GM12878 (cell line): ENCODE measurements around the gene TMPRSS9.
A peak's percentile ranks its signal among the peaks of the same experiment; 100 is the strongest.

ENCODE experiments used
- HDAC6 ChIP-seq: fragments of 200-600 bp; sonication (generic); IDR thresholded peaks from one replicate; pipeline ENCODE4 v1.8.0; 2017; ENCODE audit warnings: antibody characterized with exemption; ENCODE audit not compliant: unreplicated experiment
- POLR2A ChIP-seq: IDR thresholded peaks from 2 replicates; pipeline ENCODE4 v1.6.1; 2011; ENCODE audit warnings: low read depth, mild to moderate bottlenecking, low read length
- SMC3 ChIP-seq: IDR thresholded peaks from 2 replicates; pipeline ENCODE4 v1.6.1; 2011; ENCODE audit warnings: low read length, improper control_type of control experiment, borderline replicate concordance
- YY1 ChIP-seq: IDR thresholded peaks from 2 replicates; pipeline ENCODE4 v1.6.1; 2011; ENCODE audit warnings: low read depth, mild to moderate bottlenecking, low read length
- TF ChIP-seq, protein P1 (sequence below): IDR thresholded peaks from 2 replicates; pipeline ENCODE4 v1.6.1; 2012; ENCODE audit warnings: low read length, inconsistent platforms
- TF ChIP-seq, protein P2 (sequence below), 3 experiments: IDR thresholded peaks in 2 of 3; conservative IDR thresholded peaks in 1 of 3; 2 replicates each; pipeline ENCODE4 v1.5.1; 2011; ENCODE audit warnings: low read depth in 3 of 3, low read length in 3 of 3, mild to moderate bottlenecking in 3 of 3, control low read depth in 2 of 3, moderate library complexity in 2 of 3, inconsistent platforms in 1 of 3, mixed read lengths in 1 of 3; ENCODE audit not compliant: control insufficient read depth in 2 of 3, insufficient read depth in 1 of 3; ENCODE audit errors: extremely low read depth in 1 of 3
- TF ChIP-seq, protein P3 (sequence below): IDR thresholded peaks from 2 replicates; pipeline ENCODE4 v1.6.1; 2012; ENCODE audit warnings: mild to moderate bottlenecking, low read depth, low read length

DNA sequence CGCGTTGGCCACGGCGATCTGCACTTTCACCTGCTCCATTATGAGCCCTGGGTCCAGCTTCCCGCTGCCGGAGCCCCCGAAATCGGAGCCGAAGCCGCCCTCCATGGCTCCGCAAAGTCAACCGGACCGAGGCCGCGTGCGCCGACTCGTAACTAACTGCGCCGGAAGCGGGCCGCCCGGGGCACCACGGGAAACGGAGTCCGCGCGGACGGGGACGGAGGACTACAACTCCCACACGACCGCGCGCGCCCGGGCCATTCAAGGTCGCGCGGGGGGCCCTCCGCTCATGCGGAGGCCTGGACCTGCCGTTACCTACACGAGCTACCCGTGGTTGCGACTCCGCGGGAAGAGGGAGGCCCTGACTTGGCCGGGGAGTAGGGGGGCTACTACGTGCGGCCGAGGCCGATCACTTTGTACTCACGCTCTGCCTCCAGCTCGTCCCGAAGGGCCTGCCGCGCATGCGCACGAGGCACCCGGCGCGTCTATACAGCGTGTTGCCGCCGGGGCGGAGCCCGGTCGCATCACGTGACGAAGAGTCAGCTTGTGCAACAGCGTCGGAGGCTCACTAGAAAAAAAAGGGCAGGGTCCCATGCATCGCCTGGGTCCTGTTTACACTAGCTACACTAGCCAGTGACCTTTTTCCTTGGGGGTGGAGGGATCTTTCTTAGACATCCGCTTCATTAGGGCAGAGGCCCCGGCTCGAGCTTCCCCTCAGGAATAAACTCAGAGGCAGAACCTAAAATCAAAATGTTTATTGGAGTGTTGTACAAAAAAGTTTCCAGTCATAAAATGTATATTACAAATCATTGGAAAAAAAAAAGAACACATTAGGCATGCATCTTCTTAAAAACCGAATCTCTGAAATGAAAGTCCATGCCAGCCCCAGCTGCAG is 67.6 kb downstream of the TMPRSS9 start, which contains the start of gene TIMM13:
- TF ChIP-seq POLR2A (peak; percentile 87), YY1 (peak; percentile 82), HDAC6 (no peak), SMC3 (no peak)
- TF ChIP-seq, protein P1, sequence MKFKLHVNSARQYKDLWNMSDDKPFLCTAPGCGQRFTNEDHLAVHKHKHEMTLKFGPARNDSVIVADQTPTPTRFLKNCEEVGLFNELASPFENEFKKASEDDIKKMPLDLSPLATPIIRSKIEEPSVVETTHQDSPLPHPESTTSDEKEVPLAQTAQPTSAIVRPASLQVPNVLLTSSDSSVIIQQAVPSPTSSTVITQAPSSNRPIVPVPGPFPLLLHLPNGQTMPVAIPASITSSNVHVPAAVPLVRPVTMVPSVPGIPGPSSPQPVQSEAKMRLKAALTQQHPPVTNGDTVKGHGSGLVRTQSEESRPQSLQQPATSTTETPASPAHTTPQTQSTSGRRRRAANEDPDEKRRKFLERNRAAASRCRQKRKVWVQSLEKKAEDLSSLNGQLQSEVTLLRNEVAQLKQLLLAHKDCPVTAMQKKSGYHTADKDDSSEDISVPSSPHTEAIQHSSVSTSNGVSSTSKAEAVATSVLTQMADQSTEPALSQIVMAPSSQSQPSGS = no peak; the same call in 1 of the 2 replicates
- TF ChIP-seq, protein P2, sequence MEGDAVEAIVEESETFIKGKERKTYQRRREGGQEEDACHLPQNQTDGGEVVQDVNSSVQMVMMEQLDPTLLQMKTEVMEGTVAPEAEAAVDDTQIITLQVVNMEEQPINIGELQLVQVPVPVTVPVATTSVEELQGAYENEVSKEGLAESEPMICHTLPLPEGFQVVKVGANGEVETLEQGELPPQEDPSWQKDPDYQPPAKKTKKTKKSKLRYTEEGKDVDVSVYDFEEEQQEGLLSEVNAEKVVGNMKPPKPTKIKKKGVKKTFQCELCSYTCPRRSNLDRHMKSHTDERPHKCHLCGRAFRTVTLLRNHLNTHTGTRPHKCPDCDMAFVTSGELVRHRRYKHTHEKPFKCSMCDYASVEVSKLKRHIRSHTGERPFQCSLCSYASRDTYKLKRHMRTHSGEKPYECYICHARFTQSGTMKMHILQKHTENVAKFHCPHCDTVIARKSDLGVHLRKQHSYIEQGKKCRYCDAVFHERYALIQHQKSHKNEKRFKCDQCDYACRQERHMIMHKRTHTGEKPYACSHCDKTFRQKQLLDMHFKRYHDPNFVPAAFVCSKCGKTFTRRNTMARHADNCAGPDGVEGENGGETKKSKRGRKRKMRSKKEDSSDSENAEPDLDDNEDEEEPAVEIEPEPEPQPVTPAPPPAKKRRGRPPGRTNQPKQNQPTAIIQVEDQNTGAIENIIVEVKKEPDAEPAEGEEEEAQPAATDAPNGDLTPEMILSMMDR (IDR thresholded peaks at IDR 0.05 in 2 of 3, conservative IDR thresholded peaks at IDR 0.05 in 1 of 3; ENCODE audit: control insufficient read depth in 2 of 3, extremely low read depth in 1 of 3, insufficient read depth in 1 of 3, low read depth in 3 of 3, low read length in 3 of 3) = no peak
- TF ChIP-seq, protein P3, sequence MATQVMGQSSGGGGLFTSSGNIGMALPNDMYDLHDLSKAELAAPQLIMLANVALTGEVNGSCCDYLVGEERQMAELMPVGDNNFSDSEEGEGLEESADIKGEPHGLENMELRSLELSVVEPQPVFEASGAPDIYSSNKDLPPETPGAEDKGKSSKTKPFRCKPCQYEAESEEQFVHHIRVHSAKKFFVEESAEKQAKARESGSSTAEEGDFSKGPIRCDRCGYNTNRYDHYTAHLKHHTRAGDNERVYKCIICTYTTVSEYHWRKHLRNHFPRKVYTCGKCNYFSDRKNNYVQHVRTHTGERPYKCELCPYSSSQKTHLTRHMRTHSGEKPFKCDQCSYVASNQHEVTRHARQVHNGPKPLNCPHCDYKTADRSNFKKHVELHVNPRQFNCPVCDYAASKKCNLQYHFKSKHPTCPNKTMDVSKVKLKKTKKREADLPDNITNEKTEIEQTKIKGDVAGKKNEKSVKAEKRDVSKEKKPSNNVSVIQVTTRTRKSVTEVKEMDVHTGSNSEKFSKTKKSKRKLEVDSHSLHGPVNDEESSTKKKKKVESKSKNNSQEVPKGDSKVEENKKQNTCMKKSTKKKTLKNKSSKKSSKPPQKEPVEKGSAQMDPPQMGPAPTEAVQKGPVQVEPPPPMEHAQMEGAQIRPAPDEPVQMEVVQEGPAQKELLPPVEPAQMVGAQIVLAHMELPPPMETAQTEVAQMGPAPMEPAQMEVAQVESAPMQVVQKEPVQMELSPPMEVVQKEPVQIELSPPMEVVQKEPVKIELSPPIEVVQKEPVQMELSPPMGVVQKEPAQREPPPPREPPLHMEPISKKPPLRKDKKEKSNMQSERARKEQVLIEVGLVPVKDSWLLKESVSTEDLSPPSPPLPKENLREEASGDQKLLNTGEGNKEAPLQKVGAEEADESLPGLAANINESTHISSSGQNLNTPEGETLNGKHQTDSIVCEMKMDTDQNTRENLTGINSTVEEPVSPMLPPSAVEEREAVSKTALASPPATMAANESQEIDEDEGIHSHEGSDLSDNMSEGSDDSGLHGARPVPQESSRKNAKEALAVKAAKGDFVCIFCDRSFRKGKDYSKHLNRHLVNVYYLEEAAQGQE = no peak
